ENCODE data around the gene MYH7B.

DNA sequence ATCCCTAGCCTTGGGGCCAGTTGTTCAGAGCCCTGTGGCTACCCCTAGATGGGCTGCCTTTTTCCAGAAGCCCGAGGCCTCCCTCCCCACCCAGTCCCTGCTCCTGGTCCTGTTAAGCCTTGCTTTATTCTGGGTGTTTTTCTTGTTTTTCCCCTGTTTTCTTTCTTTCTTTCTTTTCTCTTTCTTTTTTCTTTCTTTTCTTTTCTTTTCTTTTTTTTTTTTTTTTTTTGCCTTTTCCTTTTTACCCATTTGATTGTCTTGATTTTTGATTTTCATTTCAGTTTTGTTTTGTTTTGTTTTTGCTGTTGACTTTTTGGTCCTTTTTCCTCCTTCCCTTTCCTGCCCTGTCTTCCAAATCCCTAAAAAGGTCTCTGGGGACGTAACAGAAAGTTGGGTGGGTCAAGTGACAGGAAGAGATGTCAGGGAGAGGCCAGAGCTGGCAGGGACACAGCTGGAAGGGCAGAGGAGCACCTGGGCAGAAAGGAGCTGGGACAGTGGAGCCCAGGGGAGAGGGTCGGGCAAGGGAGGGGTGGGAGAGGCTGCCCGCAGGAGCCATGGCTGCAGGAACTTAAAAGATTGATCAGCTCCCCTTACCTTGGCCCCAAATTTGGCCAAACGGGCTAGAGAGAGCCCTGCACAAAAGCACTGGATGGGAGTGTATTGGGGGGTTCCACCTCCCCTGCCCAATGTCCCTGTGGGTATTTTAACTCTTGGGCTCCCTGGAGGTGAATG is 27.6 kb downstream of the MYH7B start:
- TF ChIP-seq, protein P1, sequence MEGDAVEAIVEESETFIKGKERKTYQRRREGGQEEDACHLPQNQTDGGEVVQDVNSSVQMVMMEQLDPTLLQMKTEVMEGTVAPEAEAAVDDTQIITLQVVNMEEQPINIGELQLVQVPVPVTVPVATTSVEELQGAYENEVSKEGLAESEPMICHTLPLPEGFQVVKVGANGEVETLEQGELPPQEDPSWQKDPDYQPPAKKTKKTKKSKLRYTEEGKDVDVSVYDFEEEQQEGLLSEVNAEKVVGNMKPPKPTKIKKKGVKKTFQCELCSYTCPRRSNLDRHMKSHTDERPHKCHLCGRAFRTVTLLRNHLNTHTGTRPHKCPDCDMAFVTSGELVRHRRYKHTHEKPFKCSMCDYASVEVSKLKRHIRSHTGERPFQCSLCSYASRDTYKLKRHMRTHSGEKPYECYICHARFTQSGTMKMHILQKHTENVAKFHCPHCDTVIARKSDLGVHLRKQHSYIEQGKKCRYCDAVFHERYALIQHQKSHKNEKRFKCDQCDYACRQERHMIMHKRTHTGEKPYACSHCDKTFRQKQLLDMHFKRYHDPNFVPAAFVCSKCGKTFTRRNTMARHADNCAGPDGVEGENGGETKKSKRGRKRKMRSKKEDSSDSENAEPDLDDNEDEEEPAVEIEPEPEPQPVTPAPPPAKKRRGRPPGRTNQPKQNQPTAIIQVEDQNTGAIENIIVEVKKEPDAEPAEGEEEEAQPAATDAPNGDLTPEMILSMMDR (conservative IDR thresholded peaks at IDR 0.05; ENCODE audit: low read depth, low read length): no peak
- no peak for TF ChIP-seq EZH2 (IDR thresholded peaks at IDR 0.05; ENCODE audit: borderline replicate concordance, low read depth, low read length, poor library complexity, severe bottlenecking)
